GM13977 (cell line): ENCODE results near the gene UBAC1.

Experiments used
- DNase-seq: peaks from one replicate; pipeline ENCODE4 v3.0.0; 2012; ENCODE audit warnings: low spot score
- in situ Hi-C: fragments of 300-500 bp; cut with MboI; formaldehyde crosslinking; loops from one replicate; pipeline ENCODE4 v1.12.0; 2022; ENCODE audit warnings: low sequenced_read_pairs, low pct_unique_long_range_greater_than_20kb, mixed read lengths, inconsistent platforms; ENCODE audit not compliant: unreplicated experiment
- TF ChIP-seq, protein P1 (sequence below): IDR thresholded peaks from 2 replicates; pipeline ENCODE4 v1.5.1; 2012; ENCODE audit warnings: mild to moderate bottlenecking, control low read depth; ENCODE audit not compliant: insufficient read depth; ENCODE audit errors: extremely low read depth, missing control alignments

Gene UBAC1

GRCh38 chr9:135930446-135931345 is 30.5 kb downstream of the UBAC1 start:
- TF ChIP-seq, protein P1, sequence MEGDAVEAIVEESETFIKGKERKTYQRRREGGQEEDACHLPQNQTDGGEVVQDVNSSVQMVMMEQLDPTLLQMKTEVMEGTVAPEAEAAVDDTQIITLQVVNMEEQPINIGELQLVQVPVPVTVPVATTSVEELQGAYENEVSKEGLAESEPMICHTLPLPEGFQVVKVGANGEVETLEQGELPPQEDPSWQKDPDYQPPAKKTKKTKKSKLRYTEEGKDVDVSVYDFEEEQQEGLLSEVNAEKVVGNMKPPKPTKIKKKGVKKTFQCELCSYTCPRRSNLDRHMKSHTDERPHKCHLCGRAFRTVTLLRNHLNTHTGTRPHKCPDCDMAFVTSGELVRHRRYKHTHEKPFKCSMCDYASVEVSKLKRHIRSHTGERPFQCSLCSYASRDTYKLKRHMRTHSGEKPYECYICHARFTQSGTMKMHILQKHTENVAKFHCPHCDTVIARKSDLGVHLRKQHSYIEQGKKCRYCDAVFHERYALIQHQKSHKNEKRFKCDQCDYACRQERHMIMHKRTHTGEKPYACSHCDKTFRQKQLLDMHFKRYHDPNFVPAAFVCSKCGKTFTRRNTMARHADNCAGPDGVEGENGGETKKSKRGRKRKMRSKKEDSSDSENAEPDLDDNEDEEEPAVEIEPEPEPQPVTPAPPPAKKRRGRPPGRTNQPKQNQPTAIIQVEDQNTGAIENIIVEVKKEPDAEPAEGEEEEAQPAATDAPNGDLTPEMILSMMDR = no peak
- in situ Hi-C loops = no loop called here
- no peak for DNase-seq

DNA sequence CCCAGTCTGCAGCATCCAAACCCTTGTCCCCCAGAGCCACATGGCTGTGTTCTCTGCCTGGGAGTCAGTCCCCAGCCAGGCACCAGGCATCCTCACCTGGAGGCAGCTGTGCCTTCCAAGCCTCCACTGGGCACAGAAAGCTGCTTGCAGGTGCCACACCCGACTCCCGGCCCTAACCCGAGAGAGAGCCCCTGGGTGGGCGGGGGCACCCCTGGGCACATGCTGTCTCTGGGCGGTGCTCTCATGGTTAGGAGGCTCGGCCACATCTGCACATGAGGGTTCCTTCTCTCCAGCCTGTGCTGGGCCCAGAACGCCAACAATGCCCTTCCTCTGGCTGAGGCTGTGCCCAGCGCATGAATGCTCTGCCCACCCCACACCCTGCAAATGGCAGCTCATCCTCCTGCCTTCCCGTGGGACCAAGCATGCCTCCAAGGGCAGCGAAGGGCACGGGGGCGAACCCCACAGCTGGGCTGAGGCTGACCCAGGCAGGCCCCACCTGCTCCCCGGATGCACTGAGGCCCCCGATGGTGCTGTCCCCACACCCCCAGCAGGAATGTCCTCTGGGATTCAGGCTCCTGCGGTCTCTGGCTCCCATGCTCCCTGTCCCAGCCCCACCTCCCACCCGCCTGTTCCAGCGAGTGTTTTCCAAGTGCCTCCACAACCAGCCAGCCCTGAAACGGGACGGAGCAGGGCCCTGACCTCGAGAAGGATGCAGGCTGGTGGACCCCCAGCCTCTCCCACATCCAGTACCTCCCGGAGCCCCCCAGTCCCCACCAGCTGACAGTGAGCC is 31.3 kb downstream of the UBAC1 start:
- TF ChIP-seq, protein P1 = no peak
- in situ Hi-C loops = no loop called here

DNA sequence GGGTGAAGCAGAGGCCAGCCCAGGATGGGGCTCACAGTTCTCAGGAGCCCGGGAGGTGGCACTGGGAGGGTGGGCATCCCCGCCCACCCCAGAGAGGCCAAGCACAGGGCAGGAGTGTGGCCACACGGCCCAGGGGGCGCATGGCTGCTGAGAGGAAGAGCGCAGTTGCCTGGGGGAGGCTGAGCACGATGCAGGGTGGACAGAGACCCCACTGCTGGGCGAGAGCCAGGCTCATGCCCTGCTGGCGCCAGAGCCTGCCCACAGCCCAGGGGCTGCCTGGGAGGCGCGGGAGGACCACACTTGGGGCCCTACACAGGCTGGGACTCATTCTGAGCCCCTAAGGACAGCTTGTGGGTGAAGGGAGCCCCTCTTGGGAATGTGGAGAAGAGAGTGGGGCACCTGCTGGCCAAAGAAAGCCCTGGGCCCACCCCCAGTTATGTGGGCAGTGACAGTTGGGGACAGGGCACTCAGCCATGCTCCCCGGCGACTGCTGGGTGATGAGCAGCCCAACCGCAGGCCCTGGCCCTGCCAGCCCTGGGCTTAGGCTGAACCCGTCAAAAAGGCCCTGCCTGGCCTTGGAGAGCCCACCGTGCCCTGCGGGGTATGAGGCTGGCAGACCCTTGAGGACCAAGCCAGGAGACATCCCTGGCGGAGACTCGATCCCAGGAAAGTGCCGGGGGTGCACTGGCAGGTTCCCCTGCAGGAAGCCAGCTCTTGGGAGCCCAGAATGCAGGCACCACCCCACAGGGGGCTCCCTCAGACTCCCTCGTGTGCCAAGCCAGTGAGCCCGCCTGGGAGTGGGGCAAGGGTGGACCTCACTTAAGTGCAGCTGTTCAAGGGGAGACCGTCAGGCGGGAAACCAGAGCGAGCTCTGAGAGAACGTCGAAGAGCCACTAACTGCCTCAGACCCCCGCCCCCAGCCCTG is 32.2 kb downstream of the UBAC1 start:
- in situ Hi-C loops = no loop called here
- TF ChIP-seq, protein P1 = no peak

More for the DNA sequence above, 31.3 kb downstream of the UBAC1 start:
- no peak for DNase-seq

GRCh38 chr9:135928074-135928730 is 33.0 kb downstream of the UBAC1 start:
- in situ Hi-C loops = no loop called here
- TF ChIP-seq, protein P1 = no peak
- DNase-seq = no peak

More for the DNA sequence above, 32.2 kb downstream of the UBAC1 start:
- DNase-seq = no peak

DNA sequence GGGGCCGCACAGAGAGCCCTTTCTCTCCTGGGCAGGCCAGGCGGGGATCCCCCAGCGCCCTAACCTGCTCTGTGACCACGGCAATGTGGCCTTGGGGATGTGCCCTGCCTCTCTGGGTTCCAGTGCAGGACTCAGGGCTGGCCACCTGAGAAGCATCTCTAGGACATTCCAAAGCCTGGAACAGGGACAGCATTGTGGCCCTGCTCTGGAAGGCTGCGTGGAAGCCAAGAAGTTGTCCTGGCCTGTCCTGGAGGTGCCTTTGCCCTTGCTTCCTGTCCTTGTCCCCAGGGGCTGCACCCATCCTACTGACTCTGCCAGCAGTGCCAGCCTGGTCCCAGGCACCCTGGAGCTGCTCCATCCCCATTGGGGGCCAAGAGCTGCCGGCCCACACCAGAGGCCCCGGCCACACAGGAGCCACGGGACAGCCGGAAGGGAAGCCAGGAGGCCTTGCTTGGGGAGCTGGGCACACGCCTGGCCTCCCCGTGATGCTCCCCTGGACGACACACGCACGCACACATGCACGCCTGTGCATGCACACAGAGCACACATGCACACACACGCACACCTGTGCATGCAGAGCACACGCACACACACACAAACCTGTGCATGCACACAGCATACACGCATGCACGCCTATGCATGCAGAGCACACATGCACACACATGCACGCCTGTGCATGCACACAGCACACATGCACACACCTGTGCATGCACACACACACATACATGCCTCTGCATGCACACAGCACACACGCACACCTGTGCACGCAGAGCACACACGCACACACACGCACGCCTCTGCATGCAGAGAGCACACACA is 33.8 kb downstream of the UBAC1 start:
- in situ Hi-C loops = no loop called here
- TF ChIP-seq, protein P1 = no peak
- DNase-seq = no peak
